ENCODE data around the gene PLAGL2. TPM values are rescaled to one million over a fixed set of nuclear protein-coding genes. Genes with fewer than 3 reads are reported as not detected.
A peak's percentile ranks its signal among the peaks of the same experiment; 100 is the strongest.

Gene PLAGL2
- total and polyA plus RNA-seq, 5 donors: 4.1 to 7.8 (median 6.7) TPM

DNA sequence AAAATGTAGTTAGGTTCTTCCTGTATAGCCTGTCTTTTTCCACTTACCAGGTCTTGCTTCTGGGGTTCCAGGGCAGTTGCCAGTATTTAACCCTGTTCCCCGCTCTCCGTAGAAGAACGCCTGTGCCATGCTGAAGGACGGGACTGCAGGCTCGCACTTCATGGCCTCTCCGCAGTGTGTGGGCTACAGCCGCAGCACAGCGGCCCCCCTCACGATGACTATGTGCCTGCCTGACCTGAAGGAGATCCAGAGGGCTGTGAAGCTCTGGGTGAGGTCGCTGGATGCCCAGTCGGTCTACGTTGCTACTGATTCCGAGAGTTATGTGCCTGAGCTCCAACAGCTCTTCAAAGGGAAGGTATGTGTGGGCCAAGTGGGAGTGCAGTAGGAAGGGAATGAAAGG is 23.2 kb upstream of the PLAGL2 start:
- H3K27ac ChIP-seq (ENCODE audit: low read length): no peak overlapping the region
- no peaks in the 10 kb centered on the region for H3K9me3 ChIP-seq (ENCODE audit: control insufficient read depth, low read length)
- WGBS: 95% methylated on average over 13 of the region's 13 CpGs
- no peaks in the 10 kb centered on the region for H3K27me3 ChIP-seq (ENCODE audit: control insufficient read depth, insufficient read depth)
- H3K4me1 ChIP-seq (ENCODE audit: control insufficient read depth, insufficient read depth, low read length): peaks cover 2% of the 10 kb centered on the region
- intact Hi-C loops (cut with DNase I): no loop called here
- H3K4me3 ChIP-seq (ENCODE audit: low read length): no peak overlapping the region
- ATAC-seq (no peak), DNase-seq (no peak)

DNA sequence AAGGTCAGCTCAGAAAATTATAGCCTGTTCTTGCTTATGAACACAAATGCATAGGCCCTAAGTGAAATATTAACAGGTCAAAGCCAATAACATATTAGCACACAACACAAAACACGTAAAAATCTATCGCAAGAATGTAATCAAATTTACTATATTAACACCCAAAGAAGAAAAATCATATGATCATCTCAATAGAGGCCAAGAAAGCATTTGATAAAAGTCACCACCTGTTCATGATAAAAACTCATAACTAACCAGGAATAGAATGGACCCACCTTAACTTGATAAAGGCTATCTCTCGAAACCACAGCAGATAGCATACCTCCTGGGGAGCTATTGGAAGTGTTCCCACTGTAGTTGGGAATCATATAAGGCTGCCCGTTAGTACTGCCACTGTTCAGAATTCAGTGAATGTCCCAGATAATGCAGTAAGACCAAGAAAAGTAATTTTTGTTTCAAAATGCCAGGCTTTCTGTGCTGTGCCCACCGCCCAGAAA is 21.8 kb upstream of the PLAGL2 start:
- Histone ChIP-seq H3K9me3 (ENCODE audit: control insufficient read depth, low read length) (no peaks in the 10 kb centered on the region), H3K4me1 (ENCODE audit: control insufficient read depth, insufficient read depth, low read length) (peaks cover 2% of the 10 kb centered on the region), H3K27me3 (ENCODE audit: control insufficient read depth, insufficient read depth) (no peaks in the 10 kb centered on the region), H3K4me3 (ENCODE audit: low read length) (no peak overlapping the region), H3K27ac (ENCODE audit: low read length) (no peak overlapping the region)
- intact Hi-C loops (cut with DNase I): no loop called here
- DNase-seq (no peak), ATAC-seq (no peak)
- 79% methylated on average over 5 of the region's 5 CpGs for WGBS

GRCh38 chr20:32227744-32228688 is 20.5 kb upstream of the PLAGL2 start:
- WGBS: 56% methylated on average over 22 of the region's 22 CpGs
- Histone ChIP-seq H3K9me3 (ENCODE audit: control insufficient read depth, low read length) (no peaks in the 10 kb centered on the region), H3K27ac (ENCODE audit: low read length) (peak overlapping the region; percentile 68), H3K4me3 (ENCODE audit: low read length) (no peak overlapping the region), H3K4me1 (ENCODE audit: control insufficient read depth, insufficient read depth, low read length) (peaks cover 2% of the 10 kb centered on the region), H3K27me3 (ENCODE audit: control insufficient read depth, insufficient read depth) (no peaks in the 10 kb centered on the region)
- intact Hi-C loops (cut with DNase I): no loop called here
- peak; percentile 55 to 60 (median 60) for DNase-seq
- ATAC-seq: peak; percentile 69 to 83

DNA sequence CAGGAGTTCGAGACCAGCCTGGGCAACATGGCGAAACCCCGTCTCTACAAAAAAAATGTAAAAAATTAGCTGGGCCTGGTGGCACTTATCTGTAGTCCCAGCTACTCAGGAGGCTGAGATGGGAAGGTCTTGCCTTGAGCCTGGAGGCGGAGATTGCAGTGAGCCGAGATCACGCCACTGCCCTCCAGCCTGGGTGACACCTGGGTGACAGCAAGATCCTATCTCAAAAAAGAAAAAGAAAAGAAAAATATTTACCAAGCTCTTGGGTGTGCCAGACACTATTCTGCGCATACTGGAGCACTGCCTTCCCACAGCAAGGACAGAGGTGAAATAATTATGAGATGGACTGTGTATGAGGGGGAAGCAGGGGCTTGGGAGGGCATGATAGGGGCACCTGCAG is 19.8 kb upstream of the PLAGL2 start:
- Histone ChIP-seq H3K4me1 (ENCODE audit: control insufficient read depth, insufficient read depth, low read length) (peaks cover 2% of the 10 kb centered on the region), H3K9me3 (ENCODE audit: control insufficient read depth, low read length) (no peaks in the 10 kb centered on the region), H3K27ac (ENCODE audit: low read length) (peak overlapping the region; percentile 68), H3K4me3 (ENCODE audit: low read length) (no peak overlapping the region), H3K27me3 (ENCODE audit: control insufficient read depth, insufficient read depth) (no peaks in the 10 kb centered on the region)
- DNase-seq: no peak
- 86% methylated on average over 7 of the region's 7 CpGs for WGBS
- ATAC-seq: peak; percentile 4 to 8
- intact Hi-C loops (cut with DNase I): no loop called here

- DNase-seq: no peak
- Histone ChIP-seq H3K4me1 (ENCODE audit: control insufficient read depth, insufficient read depth, low read length) (peaks cover 2% of the 10 kb centered on the region), H3K27me3 (ENCODE audit: control insufficient read depth, insufficient read depth) (no peaks in the 10 kb centered on the region), H3K4me3 (ENCODE audit: low read length) (no peak overlapping the region), H3K27ac (ENCODE audit: low read length) (no peak overlapping the region), H3K9me3 (ENCODE audit: control insufficient read depth, low read length) (no peaks in the 10 kb centered on the region)
- WGBS: 71% methylated on average over 1 of the region's 1 CpG
- intact Hi-C loops (cut with DNase I): no loop called here
- peak in 1 of 2 donors; percentile 5 for ATAC-seq
These were observed 18.8 kb upstream of the PLAGL2 start for GRCh38 chr20:32226391-32226790.

GRCh38 chr20:32224463-32224862 is 16.9 kb upstream of the PLAGL2 start:
- Histone ChIP-seq H3K27ac (ENCODE audit: low read length) (no peak overlapping the region), H3K9me3 (ENCODE audit: control insufficient read depth, low read length) (no peaks in the 10 kb centered on the region), H3K27me3 (ENCODE audit: control insufficient read depth, insufficient read depth) (no peaks in the 10 kb centered on the region), H3K4me3 (ENCODE audit: low read length) (no peak overlapping the region), H3K4me1 (ENCODE audit: control insufficient read depth, insufficient read depth, low read length) (peaks cover 2% of the 10 kb centered on the region)
- DNase-seq (no peak), ATAC-seq (no peak)
- WGBS: 85% methylated on average over 4 of the region's 4 CpGs
- intact Hi-C loops (cut with DNase I): no loop called here

DNA sequence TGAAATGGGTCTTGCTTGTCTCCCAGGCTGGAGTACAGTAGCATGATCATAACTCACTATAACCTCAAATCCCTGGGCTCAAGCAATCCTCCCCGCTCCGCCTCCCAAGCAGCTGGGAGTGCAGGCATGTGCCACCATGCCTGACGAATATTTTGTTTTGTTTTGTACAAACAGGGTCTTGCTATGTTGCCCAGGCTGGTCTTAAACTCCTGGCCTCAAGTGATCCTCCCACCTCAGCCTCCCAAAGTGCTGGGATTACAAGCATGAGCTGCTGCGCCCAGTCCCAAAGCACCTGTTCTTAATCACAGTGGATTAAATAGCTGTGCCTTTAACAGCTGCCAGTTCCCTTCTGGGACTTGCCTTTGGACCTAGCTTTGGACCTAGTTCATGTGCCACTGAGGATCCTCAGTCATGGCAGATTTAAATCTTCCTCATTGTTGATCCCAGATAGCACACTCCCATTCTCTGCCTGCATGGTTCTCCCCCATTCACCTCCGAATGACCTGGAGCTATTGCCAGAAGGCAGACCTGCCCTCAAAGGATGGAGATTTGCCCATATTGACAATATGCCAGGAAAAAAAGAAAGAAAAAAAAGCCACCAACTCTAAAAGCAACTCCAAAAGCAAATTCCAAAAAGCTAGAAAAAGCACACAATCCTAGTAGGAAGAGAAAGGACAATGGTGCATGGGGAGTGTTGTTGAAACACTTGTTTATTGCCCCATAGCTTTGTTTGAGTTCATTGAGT is 10.8 kb upstream of the PLAGL2 start:
- H3K9me3 ChIP-seq (ENCODE audit: control insufficient read depth, low read length): no peaks in the 10 kb centered on the region
- 90% methylated on average over 5 of the region's 5 CpGs for WGBS
- intact Hi-C loops (cut with DNase I): no loop called here

DNA sequence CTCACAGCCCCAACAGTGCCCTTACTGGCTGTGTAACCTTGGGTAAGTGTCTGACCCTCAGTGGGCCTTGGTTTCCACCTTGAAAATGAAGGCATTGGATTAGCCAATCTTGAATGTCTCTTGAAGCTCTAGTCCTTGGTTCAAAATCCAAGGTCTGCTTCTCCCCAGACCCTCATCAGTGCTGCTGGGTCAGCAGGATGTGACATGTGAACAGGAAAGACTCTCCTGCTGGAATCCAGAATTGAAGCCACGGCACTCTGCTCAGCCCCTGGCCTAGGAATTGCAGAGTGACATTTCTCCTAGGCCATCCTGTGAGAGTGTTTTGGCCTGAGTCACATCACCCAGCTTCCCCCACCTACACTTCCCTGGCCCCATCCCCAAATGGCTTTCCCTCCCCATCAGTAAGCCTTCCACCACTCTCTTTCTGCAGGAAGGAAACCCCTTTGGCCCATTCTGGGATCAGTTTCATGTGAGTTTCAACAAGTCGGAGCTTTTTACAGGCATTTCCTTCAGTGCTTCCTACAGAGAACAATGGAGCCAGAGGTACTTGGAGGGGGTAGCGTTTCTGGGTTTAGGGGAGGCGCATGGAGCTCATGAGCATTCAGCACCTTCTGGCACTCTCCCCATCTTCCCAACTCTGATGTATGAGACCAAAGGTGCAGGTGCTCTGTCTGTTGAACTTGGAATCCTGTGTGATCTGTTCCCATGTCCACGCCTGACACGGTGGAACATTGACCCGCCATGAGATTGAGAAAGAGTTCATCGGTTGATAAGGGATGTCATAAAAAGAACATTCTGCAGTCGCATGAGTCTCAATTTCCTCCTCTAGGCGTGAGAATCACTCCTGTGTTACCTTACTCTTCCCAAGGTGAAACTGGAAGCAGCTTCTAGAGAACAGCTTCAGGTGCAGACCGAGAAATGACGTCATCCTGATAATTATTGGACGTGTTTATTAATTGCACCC is 8.9 kb upstream of the PLAGL2 start:
- Histone ChIP-seq H3K4me1 (ENCODE audit: control insufficient read depth, insufficient read depth, low read length) (peaks cover 3% of the 10 kb centered on the region), H3K27me3 (ENCODE audit: control insufficient read depth, insufficient read depth) (no peaks in the 10 kb centered on the region), H3K27ac (ENCODE audit: low read length) (no peak overlapping the region), H3K9me3 (ENCODE audit: control insufficient read depth, low read length) (no peaks in the 10 kb centered on the region), H3K4me3 (ENCODE audit: low read length) (no peak overlapping the region)
- WGBS: 83% methylated on average over 13 of the region's 13 CpGs
- ATAC-seq (peak in 1 of 2 donors; percentile 19), DNase-seq (no peak)
- intact Hi-C loops (cut with DNase I): no loop called here

More for the DNA sequence above, 10.8 kb upstream of the PLAGL2 start:
- H3K27me3 ChIP-seq (ENCODE audit: control insufficient read depth, insufficient read depth): no peaks in the 10 kb centered on the region
- DNase-seq (no peak), ATAC-seq (no peak)
- H3K4me1 ChIP-seq (ENCODE audit: control insufficient read depth, insufficient read depth, low read length): peaks cover 3% of the 10 kb centered on the region
- no peak overlapping the region for H3K27ac ChIP-seq (ENCODE audit: low read length)
- no peak overlapping the region for H3K4me3 ChIP-seq (ENCODE audit: low read length)

DNA sequence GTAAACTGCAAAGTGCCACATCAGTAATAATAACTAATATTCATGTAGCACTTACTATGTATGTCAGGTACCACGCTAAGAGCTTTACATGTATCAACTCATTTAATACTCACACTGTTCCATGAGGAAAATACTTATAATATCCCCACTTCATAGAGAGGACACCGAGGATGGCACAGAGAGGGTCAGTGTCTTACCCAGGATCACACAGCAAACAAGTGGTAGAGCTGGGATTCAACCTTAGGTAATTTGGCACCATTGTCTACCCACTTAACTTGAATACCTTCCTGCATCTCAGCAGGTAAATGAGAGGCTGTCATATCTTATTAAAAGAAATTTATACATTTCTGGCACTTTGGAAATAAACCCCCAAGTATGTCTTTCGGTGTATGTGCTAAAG is 8.2 kb upstream of the PLAGL2 start:
- DNase-seq: no peak
- Histone ChIP-seq H3K9me3 (ENCODE audit: control insufficient read depth, low read length) (no peaks in the 10 kb centered on the region), H3K27me3 (ENCODE audit: control insufficient read depth, insufficient read depth) (no peaks in the 10 kb centered on the region), H3K4me1 (ENCODE audit: control insufficient read depth, insufficient read depth, low read length) (peaks cover 3% of the 10 kb centered on the region), H3K4me3 (ENCODE audit: low read length) (no peak overlapping the region), H3K27ac (ENCODE audit: low read length) (no peak overlapping the region)
- no peak for ATAC-seq
- intact Hi-C loops (cut with DNase I): no loop called here
- 96% methylated on average over 3 of the region's 3 CpGs for WGBS

- WGBS: 81% methylated on average over 8 of the region's 8 CpGs
- H3K4me1 ChIP-seq (ENCODE audit: control insufficient read depth, insufficient read depth, low read length): peaks cover 3% of the 10 kb centered on the region
- H3K27ac ChIP-seq (ENCODE audit: low read length): no peak overlapping the region
- DNase-seq (no peak), ATAC-seq (no peak)
- H3K27me3 ChIP-seq (ENCODE audit: control insufficient read depth, insufficient read depth): no peaks in the 10 kb centered on the region
- H3K9me3 ChIP-seq (ENCODE audit: control insufficient read depth, low read length): no peaks in the 10 kb centered on the region
- no peak overlapping the region for H3K4me3 ChIP-seq (ENCODE audit: low read length)
- intact Hi-C loops (cut with DNase I): no loop called here
These were observed 7.6 kb upstream of the PLAGL2 start for GRCh38 chr20:32215147-32215546.
